Activated T-cell treated with anti-CD3 and anti-CD28 coated beads for 4 hours (primary cell): Measurements from ENCODE around the gene ANTXR1.

Experiments used
- DNase-seq: peaks from one replicate; pipeline ENCODE4 v3.0.0-alpha.2; 2020

The ANTXR1 gene

DNA sequence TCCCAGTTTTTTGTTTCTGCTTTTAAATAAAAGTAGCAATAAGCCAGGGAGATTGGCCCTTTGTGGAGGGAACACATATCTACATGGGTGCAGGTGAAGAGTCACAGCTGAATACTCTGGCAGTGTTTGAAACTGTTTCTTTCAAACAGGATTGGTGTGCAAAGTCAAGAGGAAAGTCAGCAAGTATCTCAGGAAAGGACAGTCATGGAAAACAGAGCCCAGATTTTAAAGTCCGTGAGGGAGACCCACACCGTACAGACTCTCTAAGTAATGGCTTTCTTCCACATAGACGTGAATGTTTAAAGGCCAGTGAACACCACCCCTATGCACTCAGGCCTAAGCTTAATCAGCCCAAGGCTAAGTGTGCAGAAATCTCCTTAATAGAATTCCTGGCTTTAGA lies 278.7 kb downstream of the ANTXR1 start:
- no peak for DNase-seq

DNA sequence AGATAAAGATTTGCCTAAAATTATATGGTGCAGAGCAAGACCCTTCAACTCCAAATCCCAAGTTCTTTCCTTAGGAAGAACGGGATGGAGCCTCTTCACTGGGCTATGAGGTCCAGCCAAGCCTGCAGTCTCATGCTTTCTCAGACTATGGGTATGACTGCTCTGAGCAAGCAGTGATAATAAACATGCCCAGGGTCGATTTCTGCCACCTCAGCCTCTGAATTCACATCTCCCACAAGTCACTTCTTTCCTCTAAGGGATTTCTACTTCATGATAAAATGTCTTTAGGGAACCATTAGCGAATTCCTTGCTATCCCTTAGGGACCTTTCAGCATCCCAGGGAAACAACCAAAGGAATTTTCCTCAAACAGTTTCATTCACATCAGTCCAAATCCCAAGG lies 279.3 kb downstream of the ANTXR1 start:
- DNase-seq: no peak

DNA sequence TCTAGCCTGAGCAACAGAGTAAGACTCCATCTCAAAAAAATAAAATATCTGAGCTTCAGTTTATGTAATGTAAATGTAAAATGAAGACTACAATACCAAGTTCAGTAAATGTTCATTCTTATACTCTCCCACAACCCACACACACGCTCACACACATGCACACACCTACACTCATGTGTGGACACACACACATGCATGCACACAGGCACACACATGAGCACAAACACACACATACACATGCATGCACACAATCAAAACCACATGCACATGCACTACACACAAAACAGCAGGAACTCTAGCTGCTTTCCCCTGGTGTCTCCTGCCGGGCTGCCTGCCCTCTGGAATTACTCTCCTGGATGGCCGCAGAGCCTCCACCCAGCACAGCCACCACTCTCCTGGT lies 283.4 kb downstream of the ANTXR1 start:
- no peak for DNase-seq

DNA sequence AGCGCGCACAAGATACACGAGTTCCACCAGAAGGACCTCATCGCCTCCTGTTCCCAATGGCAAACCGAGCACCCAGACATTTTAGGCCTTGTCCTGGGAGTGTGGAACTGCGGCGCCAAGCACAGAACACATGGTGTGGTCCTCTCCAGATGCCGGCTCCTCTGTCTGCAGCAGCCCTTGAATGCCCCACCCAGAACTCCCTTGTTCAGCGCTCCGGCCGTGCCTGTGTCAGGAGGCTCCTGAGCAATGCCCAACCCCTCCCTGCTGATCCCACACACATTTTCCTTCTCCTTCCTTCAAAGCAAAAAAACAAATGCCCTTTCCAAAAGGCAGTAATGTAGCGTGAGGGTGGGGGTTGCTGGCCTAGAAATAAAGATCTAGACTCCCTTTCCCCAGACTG lies 284.2 kb downstream of the ANTXR1 start:
- DNase-seq: no peak

DNA sequence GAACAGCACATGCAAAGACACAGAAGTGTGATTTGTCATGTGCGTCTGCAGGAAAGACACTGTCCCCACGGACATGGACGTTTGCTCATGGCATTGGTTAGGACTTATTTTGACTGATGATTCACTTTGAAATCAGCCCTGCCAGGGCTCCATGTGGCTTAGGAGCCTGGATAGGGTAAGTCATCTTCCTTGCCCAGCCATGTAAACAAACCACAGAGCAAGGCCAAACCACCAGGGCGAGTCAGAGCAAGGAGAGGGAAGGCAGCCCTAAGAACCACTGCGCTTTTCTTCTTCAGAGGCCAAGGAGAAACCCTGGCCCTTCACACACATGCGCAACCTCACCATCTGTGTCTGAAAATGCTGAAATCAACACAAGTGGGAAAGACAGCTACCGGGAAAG lies 285.3 kb downstream of the ANTXR1 start:
- no peak for DNase-seq

DNA sequence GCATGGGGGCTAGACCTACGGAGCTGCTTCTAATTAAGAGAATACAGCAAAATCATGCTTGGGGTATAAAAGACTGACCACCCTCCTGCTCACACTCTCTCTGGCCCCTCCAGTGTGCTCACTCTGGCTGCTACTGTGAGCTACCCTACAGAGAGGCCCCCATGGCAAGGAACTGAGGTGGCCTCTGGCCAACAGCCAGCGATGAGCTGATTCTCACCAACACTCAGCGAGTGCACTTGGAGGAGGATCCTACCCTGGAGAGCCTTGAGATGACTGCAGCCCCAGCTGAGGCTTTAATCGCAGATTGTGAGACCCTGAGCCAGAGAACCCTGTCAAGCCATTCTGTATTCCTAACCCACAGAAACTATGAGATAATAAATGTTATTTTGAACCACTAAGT lies 285.9 kb downstream of the ANTXR1 start:
- no peak for DNase-seq
